ENCODE measurements around the gene ZSWIM7. TPM values are rescaled to one million over a fixed set of nuclear protein-coding genes. Genes with fewer than 3 reads are reported as not detected.

ZSWIM7 gene
- total RNA-seq, 1 experiment from 2014 or later, result 37.8 TPM

DNA sequence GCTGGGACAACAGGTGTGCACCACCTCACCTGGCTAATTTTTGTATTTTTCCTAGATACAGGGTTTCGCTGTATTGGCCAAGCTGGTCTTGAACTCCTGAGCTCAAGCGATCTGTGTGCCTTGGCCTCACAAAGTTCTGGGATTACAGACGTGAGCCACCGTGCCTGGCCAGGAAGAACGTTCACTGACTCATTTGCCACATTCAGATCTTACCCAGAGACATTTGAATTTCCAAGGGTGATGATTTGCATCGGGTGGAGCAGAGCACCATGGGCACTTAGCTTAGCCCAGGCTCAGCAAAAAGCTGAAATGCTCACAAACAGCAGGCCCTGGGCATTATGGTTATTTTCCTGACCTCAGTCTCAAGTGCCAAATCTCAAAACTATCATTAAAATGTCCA is 69.1 kb downstream of the ZSWIM7 start:
- WGBS (ENCODE audit: extremely low coverage, insufficient read length, low lambda C conversion rate), result no CpG with 5 or more reads among the region's 6 CpGs
- Histone ChIP-seq H3K4ac (ENCODE audit: low read depth, low read length) (no peak overlapping the region), H3K4me2 (ENCODE audit: insufficient read depth, insufficient read length, low read length) (no peak overlapping the region), H4K91ac (ENCODE audit: insufficient read length, low read depth, low read length) (no peak overlapping the region), H2AFZ (ENCODE audit: low read length) (no peak overlapping the region), H3K9ac (ENCODE audit: extremely low read depth, insufficient read length, low read length) (no peak overlapping the region), H3K9me3 (ENCODE audit: control insufficient read depth, low read depth, low read length) (no peaks in the 10 kb centered on the region), H2BK12ac (ENCODE audit: insufficient read length, low read depth, low read length) (no peak overlapping the region), H4K5ac (ENCODE audit: insufficient read length, low read depth, low read length) (no peak overlapping the region), H4K8ac (replicated peaks; ENCODE audit: insufficient read length, low read depth, low read length) (no peak overlapping the region), H3K18ac (ENCODE audit: insufficient read length, low read depth, low read length) (no peak overlapping the region), H3T11ph (ENCODE audit: low read length) (no peak overlapping the region), H2BK5ac (ENCODE audit: insufficient read length, low read length) (no peak overlapping the region), H3K79me1 (ENCODE audit: insufficient read depth, low read depth, low read length, poor library complexity, severe bottlenecking) (no peaks in the 10 kb centered on the region), H3K56ac (ENCODE audit: insufficient read length, low read depth, low read length) (no peak overlapping the region), H2BK15ac (ENCODE audit: low read depth, low read length) (no peak overlapping the region), H3K27ac (ENCODE audit: insufficient read length, low read depth, low read length) (no peak overlapping the region), H2AK5ac (ENCODE audit: insufficient read length, low read length) (no peak overlapping the region), H3K14ac (ENCODE audit: insufficient read depth, low read length) (no peak overlapping the region; the same call in 1 of the 2 replicates), H3K23ac (ENCODE audit: insufficient read length, low read depth, low read length) (no peak overlapping the region), H4K20me1 (ENCODE audit: control insufficient read depth, insufficient read depth, insufficient read length) (no peaks in the 10 kb centered on the region), H2BK120ac (ENCODE audit: low read depth, low read length, poor library complexity, severe bottlenecking) (no peak overlapping the region), H3K27me3 (ENCODE audit: insufficient read depth, low read length) (no peaks in the 10 kb centered on the region), H2BK20ac (ENCODE audit: low read depth, low read length, poor library complexity, severe bottlenecking) (no peak overlapping the region), H3K23me2 (ENCODE audit: insufficient read length, low read depth, low read length, poor library complexity, severe bottlenecking) (no peaks in the 10 kb centered on the region), H3K79me2 (ENCODE audit: insufficient read depth, low read length) (no peaks in the 10 kb centered on the region), H3K4me1 (ENCODE audit: insufficient read depth, low read length) (no peaks in the 10 kb centered on the region)
- Mint-ChIP-seq H3K4me3 (no peak overlapping the region), H3K36me3 (ENCODE audit: insufficient read depth in 1 of 3, low read depth in 3 of 3) (no peaks in the 10 kb centered on the region), H3K9me3 (no peaks in the 10 kb centered on the region), H3K27me3 (ENCODE audit: low read depth) (peaks cover 9% of the 10 kb centered on the region), H3K27ac (no peak overlapping the region), H3K4me1 (peaks cover 8% of the 10 kb centered on the region in 2 experiments)
- DNase-seq, result no peak
- TF ChIP-seq, protein P1, sequence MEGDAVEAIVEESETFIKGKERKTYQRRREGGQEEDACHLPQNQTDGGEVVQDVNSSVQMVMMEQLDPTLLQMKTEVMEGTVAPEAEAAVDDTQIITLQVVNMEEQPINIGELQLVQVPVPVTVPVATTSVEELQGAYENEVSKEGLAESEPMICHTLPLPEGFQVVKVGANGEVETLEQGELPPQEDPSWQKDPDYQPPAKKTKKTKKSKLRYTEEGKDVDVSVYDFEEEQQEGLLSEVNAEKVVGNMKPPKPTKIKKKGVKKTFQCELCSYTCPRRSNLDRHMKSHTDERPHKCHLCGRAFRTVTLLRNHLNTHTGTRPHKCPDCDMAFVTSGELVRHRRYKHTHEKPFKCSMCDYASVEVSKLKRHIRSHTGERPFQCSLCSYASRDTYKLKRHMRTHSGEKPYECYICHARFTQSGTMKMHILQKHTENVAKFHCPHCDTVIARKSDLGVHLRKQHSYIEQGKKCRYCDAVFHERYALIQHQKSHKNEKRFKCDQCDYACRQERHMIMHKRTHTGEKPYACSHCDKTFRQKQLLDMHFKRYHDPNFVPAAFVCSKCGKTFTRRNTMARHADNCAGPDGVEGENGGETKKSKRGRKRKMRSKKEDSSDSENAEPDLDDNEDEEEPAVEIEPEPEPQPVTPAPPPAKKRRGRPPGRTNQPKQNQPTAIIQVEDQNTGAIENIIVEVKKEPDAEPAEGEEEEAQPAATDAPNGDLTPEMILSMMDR (conservative IDR thresholded peaks at IDR 0.05), result no peak
